GM15510 (cell line): ENCODE results near the gene NPHS1.

Experiments
- POLR2A ChIP-seq: IDR thresholded peaks from 3 replicates; pipeline ENCODE4 v1.6.1; 2011; ENCODE audit warnings: borderline replicate concordance; ENCODE audit not compliant: insufficient read length; ENCODE audit errors: extremely low read depth

NPHS1 gene

GRCh38 chr19:35846038-35846668, 6.2 kb downstream of the NPHS1 start:
- TF ChIP-seq POLR2A, result no peak

GRCh38 chr19:35845215-35846037, 6.9 kb downstream of the NPHS1 start:
- TF ChIP-seq POLR2A, result no peak

- no peak for TF ChIP-seq POLR2A
Measured at GRCh38 chr19:35844482-35845214, 7.7 kb downstream of the NPHS1 start.

GRCh38 chr19:35843676-35844481, 8.4 kb downstream of the NPHS1 start:
- TF ChIP-seq POLR2A, result no peak

GRCh38 chr19:35842666-35843272, 9.5 kb downstream of the NPHS1 start:
- no peak for TF ChIP-seq POLR2A

GRCh38 chr19:35841961-35842595, 10.2 kb downstream of the NPHS1 start:
- TF ChIP-seq POLR2A, result no peak

GRCh38 chr19:35833972-35834371, 18.3 kb downstream of the NPHS1 start:
- TF ChIP-seq POLR2A, result no peak

- TF ChIP-seq POLR2A, result no peak
Measured at GRCh38 chr19:35832054-35832453, 20.2 kb downstream of the NPHS1 start.

- TF ChIP-seq POLR2A, result no peak
Measured at GRCh38 chr19:35830986-35831385, 21.3 kb downstream of the NPHS1 start.

- no peak for TF ChIP-seq POLR2A
Measured at GRCh38 chr19:35828692-35829301, 23.5 kb downstream of the NPHS1 start.

- no peak for TF ChIP-seq POLR2A
Measured at GRCh38 chr19:35824150-35824549, 28.2 kb downstream of the NPHS1 start.

GRCh38 chr19:35822579-35822978, 29.7 kb downstream of the NPHS1 start:
- TF ChIP-seq POLR2A, result no peak

- TF ChIP-seq POLR2A, result no peak
Measured at GRCh38 chr19:35818445-35818844, 33.9 kb downstream of the NPHS1 start.
